PC-9 (cell line): ENCODE data around the gene NXT1.

Experiments
- CTCF ChIP-seq: fragments of 200-600 bp; sonication (generic); conservative IDR thresholded peaks from 2 replicates; pipeline ENCODE4 v1.6.1; 2017; ENCODE audit warnings: mixed run types, antibody characterized with exemption, mild to moderate bottlenecking, moderate library complexity
- EZH2 ChIP-seq: fragments of 200-600 bp; sonication (generic); IDR thresholded peaks from 2 replicates; pipeline ENCODE4 v1.8.0; 2017; ENCODE audit warnings: antibody characterized with exemption, low read depth

GRCh38 chr20:23370274-23370673, 19.7 kb downstream of the NXT1 start:
- TF ChIP-seq CTCF (no peak), EZH2 (no peak)
